Stimulated activated CD4-positive, alpha-beta T cell treated with anti-CD3 and anti-CD28 coated beads, Interleukin-2, amount 100 ng/mL, for 4 hours (primary cell): ENCODE data around the gene DYNLT2B.
"Not testable (repeated sequence)": the region's sequence is repeated elsewhere in the genome, so short reads cannot be mapped to it uniquely, and the experiment has no call there.

Source experiments
- DNase-seq: peaks from one replicate; pipeline ENCODE4 v3.0.0-alpha.2; 2020; ENCODE audit warnings: low read depth

The DYNLT2B gene

GRCh38 chr3:196317687-196318467 lies at the start of gene DYNLT2B:
DYNLT2B (minus strand) TSS chr3:196318240; CDS start chr3:196318152, 88 bp downstream.
- DNase-seq, result peak; percentile 76

- no peak for DNase-seq
These were observed 47.7 kb upstream of the DYNLT2B start for GRCh38 chr3:196365736-196366135.

- no peak for DNase-seq
These were observed 42.5 kb upstream of the DYNLT2B start for GRCh38 chr3:196360586-196360985.

GRCh38 chr3:196358540-196358939 lies 40.5 kb upstream of the DYNLT2B start:
- DNase-seq, result not testable (repeated sequence)

- DNase-seq, result no peak
These were observed 39.9 kb upstream of the DYNLT2B start for GRCh38 chr3:196357905-196358304.

- no peak for DNase-seq
These were observed 38.5 kb upstream of the DYNLT2B start for GRCh38 chr3:196356556-196356955.

GRCh38 chr3:196355668-196356067 lies 37.6 kb upstream of the DYNLT2B start:
- DNase-seq, result no peak

- no peak for DNase-seq
These were observed 36.1 kb upstream of the DYNLT2B start for GRCh38 chr3:196354132-196354531.

- DNase-seq, result no peak
These were observed 33.5 kb upstream of the DYNLT2B start for GRCh38 chr3:196351541-196351940.

GRCh38 chr3:196350067-196350466 lies 32.0 kb upstream of the DYNLT2B start:
- no peak for DNase-seq

- no peak for DNase-seq
These were observed 30.7 kb upstream of the DYNLT2B start for GRCh38 chr3:196348698-196349097.

- no peak for DNase-seq
These were observed 26.6 kb upstream of the DYNLT2B start for GRCh38 chr3:196344663-196345062.

GRCh38 chr3:196343917-196344316 lies 25.9 kb upstream of the DYNLT2B start:
- DNase-seq, result not testable (repeated sequence)

GRCh38 chr3:196341137-196341536 lies 23.1 kb upstream of the DYNLT2B start:
- DNase-seq, result no peak

GRCh38 chr3:196340466-196340865 lies 22.4 kb upstream of the DYNLT2B start:
- no peak for DNase-seq

GRCh38 chr3:196339493-196340254 lies 21.6 kb upstream of the DYNLT2B start:
- DNase-seq, result no peak

- no peak for DNase-seq
These were observed 21.0 kb upstream of the DYNLT2B start for GRCh38 chr3:196339044-196339443.

GRCh38 chr3:196336319-196337145 lies 18.5 kb upstream of the DYNLT2B start:
- no peak for DNase-seq

GRCh38 chr3:196335503-196335948 lies 17.5 kb upstream of the DYNLT2B start:
- DNase-seq, result no peak

GRCh38 chr3:196334982-196335381 lies 16.9 kb upstream of the DYNLT2B start:
- no peak for DNase-seq

- DNase-seq, result no peak
These were observed 14.1 kb upstream of the DYNLT2B start for GRCh38 chr3:196332168-196332567.

GRCh38 chr3:196327405-196327804 lies 9.4 kb upstream of the DYNLT2B start:
- no peak for DNase-seq
